SIG-M5 treated with dmso at 0.1 percent for 504 hours (cell line): ENCODE measurements around the gene HAPSTR1.

Experiments used
- DNase-seq: peaks from one replicate; lab custom pipeline; 2025; ENCODE audit not compliant: unreplicated experiment; lab: John Stamatoyannopoulos, UW

HAPSTR1 gene

DNA sequence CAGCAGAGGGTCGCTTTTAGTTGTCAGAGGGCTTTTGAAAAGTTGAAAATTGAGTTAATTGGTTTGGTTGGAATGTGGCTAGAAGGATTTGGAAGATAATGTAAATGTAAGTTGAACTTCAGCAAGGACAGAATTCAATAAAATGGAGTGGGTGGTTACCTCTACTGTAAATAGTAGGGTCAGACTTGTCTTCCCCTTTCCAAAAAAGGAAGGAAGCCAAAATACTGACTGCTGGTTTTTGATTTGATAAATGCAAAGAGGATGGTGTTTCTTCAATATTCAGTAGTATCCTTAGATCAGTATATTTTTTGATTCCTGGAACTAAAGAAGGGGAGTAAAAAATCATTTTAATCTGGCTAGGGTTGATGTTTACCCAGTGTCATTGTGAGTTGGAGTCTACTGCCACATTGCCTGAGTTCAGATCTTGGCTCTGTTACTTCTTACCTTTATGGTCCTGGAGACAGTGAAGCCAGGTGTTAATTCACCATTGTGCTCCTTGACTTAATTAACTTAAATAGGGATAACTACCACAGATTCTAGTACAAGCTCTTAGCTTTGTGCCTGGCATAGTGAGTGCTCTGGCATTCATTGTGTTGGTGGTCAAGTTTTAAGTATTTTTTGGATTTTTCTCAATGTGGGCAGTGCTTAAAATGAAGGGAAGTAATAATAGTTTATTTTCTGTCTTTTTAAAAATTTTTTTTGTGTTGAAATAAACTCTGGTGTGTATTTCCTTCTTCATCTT lies 4.4 kb downstream of the HAPSTR1 start:
- no peak for DNase-seq

DNA sequence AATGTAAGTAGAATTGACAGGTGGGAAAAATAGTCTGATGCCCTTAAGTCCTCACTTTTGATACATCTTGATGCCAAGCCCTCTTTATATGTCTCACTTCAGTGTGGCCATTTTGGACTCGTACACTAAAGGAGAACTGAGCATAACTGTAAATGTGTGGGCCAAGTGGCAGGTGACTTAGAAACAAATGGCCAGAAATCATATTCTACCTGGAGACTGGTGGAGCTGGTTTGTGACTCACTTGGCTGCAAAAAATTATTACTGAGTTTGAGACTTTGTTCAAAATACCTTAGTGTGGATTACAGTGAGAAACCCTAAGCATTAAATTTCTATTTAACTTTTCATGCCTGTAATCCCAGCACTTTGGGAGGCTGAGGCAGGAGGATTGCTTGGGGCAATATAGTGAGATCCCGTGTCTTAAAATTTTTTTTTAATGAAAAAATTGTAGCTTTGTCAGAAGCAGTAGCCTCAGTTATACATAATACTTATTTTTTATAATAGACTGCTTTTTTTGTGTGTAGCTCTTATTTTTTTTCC lies 5.0 kb downstream of the HAPSTR1 start:
- DNase-seq: peak; percentile 19

DNA sequence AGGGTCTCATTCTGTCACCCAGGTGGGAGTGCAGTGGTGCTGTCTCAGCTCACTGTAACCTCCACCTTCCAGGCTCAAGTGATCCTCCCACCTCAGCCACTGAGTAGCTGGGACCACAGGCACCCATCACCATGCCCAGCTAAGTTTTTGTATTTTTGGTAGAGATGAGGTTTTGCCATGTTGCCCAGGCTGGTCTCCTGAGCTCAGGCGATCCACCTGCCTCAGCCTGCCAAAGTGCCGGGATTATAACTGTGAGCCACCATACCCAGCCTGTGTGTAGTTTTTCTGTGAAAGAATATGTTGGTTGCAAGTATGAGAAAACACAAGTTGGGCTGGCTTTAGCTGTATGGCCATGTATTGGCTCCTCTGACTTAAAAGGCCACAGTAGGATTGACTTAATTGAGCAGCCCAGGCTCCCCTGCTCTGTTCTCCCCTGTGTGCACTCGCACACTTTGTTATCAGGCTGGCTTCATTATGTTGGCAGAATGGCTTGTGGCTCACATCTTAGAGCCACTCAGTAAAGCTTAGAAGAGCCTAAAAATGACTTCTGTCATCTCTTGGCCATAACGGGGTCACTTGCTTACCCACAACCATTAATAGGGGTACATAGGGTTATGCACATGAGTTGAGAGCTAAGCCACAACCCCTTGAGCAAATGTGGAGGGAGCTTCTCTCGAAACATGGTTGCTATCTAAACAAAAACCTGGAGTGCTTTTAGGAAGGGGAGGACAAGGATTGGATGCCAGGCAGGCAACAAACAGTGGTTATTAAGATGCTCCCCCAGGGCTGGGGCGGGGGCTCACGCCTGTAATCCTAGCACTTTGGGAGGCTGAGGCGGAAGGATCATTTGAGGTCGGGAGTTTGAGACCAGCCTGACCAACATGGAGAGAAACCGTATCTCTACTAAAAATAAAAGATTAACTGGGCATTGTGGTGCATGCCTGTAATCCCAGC lies 6.1 kb downstream of the HAPSTR1 start:
- no peak for DNase-seq

DNA sequence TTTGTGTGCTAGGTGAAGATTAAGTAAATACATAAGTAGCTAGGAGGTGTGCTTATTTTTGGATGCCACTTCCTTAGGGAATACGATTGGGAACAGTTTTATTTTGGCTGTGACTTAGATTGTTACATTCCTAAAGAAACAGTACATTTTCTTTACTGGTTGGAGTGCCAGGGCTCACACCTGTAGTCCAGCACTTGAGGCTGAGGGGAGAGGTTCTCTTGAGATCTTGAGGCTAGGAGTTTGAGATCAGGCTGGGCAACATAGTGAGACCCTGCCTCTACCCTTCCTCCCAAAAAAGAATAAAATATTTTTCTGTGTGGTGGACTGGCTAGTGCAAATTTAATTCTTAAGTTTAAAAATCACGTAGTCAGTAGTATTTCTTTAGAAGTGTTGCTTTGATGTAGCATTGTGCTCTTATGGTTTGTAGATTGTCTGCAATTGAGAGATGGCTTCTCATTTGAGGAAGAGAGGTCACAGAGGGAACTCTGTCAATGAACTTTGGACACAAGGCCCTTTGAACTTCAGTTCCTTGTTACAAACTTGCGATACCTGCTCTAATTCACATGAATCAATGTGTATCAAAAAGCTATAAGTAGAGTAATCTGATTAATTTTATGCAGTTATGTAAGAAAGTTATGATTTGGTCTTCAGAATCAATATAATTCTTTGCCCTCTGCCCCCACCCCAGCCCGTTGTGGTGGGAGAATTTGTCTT lies 7.1 kb downstream of the HAPSTR1 start:
- DNase-seq: no peak

DNA sequence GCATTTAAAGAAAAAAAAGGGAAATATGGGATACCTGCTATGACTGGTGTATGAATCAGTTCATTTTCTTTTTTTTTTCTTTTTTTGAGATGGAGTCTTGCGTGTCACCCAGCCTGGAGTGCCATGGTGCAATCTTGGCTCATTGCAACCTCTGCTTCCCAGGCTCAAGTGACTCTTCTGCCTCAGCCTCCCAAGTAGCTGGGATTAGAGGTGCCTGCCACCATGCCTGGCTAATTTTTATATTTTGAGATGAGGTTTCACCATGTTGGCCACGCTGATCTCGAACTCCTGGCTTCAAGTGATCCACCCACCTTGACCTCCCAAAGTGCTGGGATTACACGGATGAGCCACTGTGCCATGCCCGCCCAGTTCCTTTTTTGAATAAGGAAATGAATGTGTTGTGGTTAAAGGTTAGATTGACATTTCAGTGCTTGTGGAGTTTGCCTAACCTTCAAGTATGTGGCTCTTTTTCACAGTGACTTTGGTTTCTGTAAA lies 7.7 kb downstream of the HAPSTR1 start:
- peak; percentile 84 for DNase-seq

DNA sequence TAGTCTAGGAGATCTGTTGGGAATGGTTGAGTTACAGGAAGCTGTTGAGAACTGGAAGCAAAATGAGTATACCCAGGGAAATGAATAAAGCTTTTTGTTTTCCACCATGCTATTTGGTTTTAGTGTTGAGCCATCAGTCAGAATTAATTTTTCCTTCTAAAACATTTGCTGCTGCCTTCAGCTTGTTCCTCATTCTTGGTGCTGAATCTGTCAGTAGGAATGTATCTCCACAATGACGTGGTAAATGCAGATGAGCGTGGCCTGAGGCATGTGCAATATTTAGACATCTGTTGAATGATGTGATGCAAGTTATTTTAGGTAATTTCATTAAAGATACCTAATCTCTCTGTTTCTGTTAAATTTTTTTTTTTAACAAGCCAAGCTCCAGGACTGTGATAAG lies 10.9 kb downstream of the HAPSTR1 start:
- peak; percentile 39 for DNase-seq

DNA sequence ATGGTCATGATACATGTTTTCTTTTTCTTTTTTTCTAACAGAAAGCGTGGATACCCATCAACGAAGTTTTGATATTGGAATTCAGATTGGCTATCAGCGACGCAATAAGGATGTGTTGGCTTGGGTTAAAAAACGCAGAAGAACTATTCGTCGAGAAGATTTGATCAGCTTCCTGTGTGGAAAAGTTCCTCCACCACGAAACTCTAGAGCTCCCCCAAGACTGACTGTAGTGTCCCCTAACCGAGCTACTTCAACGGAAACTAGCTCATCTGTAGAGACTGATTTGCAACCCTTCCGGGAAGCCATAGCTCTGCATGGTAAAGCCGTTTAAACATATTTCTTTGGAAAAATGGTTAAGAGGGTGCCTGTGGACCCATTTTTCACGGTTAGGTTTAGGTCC lies 11.5 kb downstream of the HAPSTR1 start:
- no peak for DNase-seq

DNA sequence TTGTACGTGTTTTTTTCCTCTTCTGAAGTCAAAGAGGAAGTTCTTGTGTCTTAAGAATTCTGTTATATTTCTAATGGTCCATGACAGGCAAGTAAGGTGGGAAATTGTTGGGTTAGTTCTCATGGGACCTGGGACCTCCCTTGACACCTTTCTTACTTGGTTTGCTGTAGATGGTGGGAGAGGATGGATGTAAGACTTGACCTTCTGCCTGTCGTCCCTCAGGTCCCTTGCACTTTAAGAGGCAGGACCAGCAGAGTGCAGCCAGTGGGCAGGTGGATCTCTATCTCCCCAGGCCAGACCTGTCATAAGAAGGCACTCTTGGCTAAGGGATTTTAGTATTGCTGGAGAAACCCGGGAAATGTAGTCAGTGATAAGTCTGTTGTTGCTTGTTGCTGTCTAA lies 12.1 kb downstream of the HAPSTR1 start:
- DNase-seq: no peak

DNA sequence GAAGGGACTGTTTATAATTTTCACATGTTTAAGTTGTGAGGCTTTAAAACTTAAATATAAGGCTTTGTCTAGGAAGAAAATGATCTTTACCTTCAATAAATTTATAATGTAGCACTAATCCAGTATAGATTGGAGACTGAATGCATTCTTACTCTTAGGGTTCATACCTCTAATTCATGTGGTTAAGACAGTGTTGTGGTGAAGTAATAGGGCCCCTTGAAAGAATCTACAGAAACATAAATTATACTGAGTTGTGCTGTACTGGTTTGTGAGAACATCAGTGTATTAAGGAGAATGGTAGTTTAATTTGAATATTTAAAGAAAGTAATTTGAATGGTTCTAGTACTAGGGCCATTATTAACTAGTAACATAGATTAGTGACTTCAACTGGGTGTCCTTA lies 13.7 kb downstream of the HAPSTR1 start:
- DNase-seq: no peak

DNA sequence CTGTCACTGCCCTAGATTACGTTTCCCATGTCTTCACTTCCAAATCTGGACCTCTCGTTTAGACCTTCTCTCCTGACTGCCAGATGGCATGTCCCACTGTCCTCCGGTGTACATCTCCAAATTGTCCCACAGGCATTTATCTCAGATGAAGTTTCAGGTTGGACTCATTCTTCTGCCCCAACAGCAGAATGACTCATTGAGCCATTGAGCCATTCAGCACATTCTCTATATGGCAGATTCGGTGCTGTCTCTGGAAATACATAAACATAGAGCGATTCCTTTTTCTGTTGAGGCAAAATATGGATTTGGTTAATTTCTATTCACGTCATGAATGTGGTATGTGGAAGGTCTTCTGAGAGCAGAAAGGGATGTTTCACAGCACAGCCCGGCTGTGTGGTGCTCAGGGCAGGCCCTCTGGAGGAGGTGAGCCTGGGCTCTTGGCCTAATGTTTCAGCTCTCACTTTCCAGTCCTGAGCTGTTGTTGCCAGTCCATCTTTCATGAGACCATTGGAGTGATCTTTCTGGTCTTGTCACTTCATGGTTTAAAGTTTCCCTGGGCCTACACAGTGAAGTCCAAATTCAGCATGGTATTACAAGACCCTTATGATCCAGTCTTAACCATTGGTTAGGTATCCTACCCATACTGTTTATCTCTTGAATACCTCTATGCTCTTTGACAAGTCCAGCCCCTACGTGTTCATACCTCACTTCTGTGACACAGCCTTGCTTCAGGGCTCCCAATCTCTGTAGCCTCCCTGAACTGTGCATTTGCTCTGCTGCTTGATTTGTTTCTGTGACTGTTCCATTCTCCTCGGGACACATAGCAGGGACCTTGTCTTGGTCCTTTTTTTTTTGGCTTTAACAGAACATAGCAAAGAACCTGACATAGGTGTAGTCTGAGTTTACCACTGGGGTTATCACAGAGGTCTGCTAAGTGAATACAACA lies 15.9 kb downstream of the HAPSTR1 start:
- DNase-seq: no peak

DNA sequence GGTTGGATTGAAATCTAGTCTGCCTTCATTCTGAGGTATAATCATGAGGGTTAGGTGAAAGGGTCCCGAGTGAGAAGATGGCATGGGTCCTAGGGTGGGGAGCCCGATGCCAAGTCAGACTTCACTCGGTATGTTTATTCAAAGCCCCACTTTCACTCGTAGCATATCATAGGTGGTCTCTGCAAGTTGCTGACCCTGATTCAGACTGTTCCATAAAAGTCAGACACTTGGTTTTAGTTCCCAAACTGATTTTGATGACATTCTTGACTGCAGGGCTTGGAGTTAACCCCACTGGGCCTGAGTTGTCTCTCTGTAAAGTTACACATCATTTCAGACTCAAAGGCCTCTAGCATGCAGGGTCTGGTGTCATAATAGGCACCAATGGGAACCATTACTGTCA lies 17.8 kb downstream of the HAPSTR1 start:
- DNase-seq: no peak

DNA sequence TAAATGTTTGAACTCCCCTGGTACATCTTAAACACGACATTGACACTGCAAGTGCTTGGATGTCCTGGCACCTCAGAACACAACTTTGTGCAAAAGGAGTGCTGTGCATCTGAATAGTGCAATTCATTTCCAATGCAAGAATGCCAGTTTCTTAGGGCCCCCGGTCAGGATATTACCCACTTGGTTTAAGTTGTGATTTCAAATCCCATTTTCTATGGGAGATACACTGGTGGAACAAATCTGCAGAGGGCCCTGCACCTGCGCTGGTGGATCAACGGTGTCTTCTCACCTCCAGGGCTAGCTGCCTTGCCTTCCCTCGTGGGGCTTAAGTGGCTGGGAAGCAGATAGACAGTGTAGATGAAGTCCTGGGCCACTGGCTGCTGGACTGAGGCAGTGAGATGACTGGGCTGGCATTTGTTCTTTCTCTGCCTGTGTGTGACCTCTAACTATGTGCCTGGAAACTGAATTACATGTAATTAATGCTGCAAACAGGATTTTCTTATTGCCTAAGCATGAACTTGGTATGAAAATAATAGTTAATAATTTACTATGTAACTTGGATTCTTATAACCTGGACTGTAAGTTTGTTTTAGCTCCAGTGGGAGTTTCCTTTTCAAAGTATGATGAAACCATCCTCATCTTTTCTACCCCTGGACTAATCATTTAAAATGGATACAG lies 20.9 kb downstream of the HAPSTR1 start:
- no peak for DNase-seq

DNA sequence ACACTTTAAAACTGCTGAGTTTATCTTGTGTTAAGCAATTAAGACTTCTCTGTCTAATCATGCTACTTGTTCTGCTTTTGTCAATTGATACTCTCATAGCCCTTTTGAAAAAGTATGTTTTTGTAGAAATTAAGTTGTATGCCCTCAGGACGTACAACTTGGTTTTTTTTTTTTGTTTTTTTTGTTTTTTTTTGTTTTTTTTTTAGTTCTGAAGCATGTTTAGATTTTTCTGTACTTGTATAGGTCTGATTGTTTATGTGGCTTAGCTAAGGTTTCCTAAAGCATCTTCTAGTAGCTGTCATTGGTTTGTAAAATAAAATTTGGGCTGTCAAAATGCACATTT lies 21.4 kb downstream of the HAPSTR1 start:
- no peak for DNase-seq

DNA sequence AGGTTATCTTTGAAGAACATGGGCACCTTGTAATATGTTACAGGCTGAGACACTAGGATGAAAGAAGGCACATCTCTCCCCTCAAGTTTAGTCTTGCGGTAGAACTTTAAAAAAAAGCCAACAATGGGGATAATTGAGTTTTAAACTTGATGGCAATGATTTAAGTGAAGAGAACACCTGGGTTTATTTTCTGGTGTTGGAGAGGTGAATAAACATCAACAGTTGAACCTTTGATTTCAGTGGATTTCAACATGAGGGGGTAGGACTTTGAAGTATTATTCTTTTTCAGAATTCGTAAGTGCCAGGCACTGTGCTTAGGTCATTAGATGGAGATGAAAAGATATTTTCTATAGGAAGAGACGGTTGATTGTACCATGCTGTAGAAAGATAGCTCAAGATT lies 22.3 kb downstream of the HAPSTR1 start:
- no peak for DNase-seq

DNA sequence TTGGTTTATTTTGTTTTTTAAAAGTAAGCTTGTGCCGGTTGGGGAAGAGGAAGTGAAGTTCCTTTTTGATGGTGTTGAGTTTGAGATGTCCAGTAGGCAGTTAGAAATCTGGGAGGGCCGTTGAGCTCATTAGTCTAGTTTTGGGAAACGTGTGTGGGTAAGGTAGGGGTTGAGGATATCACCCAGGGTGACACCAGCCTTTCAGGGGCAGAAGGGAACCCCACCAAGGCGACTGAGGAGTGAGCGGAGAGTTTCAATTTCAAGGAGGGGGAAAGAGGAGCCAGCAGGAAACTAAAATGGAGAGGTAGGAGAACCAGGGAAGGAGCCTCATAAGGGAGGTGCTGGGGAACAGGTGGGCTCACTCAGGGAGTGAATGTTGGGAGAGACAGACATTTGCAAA lies 22.7 kb downstream of the HAPSTR1 start:
- no peak for DNase-seq

DNA sequence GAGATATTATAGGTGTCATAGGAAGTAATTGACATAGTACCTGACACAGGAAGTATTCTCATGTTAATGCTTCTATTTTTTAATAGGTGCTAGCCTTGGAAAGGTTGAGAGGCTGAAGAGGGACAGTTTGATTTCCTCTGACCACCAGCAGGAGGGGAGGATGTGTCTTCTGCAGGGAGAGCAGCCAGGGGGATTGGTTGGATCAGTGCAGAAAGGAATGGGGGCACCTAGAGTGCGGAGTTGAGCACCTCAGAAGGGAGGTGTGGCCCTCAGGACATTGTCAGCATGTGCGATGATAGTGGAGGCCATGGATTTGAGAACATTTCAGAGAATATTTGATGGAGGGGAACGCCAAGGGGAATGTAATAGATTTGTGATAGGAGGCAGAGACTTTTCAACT lies 23.4 kb downstream of the HAPSTR1 start:
- no peak for DNase-seq

DNA sequence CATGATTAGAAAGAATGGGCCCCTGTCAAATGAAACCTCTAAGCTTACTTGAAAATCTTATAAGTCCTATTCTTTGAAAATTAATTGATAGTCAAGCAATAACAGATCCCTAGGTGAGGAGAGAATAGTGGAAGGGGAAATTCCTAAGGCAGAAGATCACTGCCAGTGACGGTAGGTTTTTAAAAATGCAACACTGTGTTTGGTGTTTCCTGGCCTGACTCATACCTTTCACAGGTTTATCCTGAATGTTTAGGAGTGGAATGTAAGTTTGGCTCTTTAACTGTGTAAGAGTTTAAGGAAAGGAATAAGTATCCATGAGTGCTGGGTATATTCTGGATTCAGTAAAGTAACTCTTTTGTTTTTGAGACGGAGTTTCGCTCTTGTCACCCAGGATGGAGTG lies 23.8 kb downstream of the HAPSTR1 start:
- no peak for DNase-seq

DNA sequence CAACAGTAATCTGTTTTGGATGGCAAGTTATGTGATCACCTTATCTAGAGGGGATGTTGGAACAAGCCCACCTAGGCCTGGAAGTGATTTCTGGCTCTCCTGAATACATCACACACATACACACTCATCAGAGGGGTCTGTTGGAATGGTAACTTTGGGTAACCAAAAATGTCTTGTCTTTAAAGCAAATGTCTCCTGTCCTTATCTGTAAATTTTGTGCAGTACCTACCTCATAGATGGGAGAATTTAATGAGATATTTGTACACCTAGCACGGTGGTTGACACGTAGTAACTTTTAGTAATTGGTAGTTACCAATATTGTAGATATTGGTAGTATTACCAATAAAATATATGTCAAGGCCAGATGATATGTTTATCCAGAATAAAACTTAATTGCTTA lies 24.7 kb downstream of the HAPSTR1 start:
- DNase-seq: no peak

DNA sequence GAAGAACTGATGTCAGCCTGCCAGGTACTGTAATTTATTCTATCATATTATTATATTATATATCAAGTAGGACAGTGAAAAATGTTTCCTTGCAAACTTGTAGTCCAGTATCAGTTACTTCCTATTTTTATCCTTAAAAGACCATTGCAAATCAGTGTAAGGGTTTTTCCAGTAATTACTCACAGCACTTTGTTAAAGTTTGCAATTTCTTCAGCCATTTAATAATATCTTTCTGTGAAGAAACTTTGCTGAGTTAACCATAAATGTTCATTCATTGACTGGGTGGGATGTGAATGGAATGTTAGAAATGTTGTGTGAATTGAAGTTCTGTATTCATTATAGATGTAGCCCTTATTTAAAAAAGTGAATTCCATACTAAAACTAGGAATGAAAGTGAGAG lies 26.7 kb downstream of the HAPSTR1 start:
- no peak for DNase-seq

DNA sequence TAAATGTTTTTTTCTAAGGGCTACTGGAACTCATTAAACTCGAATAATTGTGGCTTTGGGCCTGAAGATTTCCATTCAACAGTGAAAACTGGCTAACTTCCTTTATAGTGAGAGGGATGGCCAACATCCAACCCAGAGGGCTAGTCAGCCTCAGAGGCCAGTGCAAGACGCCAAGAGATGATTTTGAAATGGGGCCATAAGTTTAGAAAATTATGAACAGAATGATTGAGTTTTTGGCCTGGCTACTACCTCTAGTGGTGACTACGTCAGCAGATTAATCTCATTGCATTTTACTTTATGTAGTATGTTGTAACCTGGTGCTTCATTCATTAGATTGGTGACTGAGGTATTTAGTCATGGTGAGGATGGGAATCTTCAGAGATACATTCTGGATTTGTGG lies 28.4 kb downstream of the HAPSTR1 start:
- DNase-seq: no peak
